ENCODE results near the gene AKAP8L.

AKAP8L gene

DNA sequence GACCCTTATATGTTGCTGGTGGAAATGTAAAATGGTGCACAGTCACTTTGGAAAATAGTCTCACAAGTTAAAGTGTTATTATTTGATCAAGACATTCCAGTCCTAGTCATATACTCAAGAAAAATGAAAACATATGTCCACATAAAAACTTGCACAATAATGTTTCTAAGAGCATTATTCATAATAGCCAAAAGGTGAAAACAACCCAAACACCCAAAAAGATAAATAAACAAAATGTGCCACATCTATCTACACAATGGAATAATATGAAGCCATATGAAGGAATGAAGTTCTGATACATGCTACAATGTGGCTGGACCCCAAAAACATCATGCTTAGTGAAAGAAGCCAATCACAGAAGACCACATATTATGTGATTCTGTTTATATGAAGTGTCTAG, 24.8 kb downstream of the AKAP8L start:
- DNase-seq, result no peak
- Mint-ChIP-seq H3K4me3 (no peak overlapping the region), H3K27ac (no peak overlapping the region), H3K27me3 (ENCODE audit: low read depth, poor library complexity) (no peaks in the 10 kb centered on the region), H3K36me3 (ENCODE audit: low read depth) (peaks cover 73% of the 10 kb centered on the region), H3K9me3 (no peaks in the 10 kb centered on the region), H3K4me1 (no peaks in the 10 kb centered on the region)
- TF ChIP-seq, protein P1, sequence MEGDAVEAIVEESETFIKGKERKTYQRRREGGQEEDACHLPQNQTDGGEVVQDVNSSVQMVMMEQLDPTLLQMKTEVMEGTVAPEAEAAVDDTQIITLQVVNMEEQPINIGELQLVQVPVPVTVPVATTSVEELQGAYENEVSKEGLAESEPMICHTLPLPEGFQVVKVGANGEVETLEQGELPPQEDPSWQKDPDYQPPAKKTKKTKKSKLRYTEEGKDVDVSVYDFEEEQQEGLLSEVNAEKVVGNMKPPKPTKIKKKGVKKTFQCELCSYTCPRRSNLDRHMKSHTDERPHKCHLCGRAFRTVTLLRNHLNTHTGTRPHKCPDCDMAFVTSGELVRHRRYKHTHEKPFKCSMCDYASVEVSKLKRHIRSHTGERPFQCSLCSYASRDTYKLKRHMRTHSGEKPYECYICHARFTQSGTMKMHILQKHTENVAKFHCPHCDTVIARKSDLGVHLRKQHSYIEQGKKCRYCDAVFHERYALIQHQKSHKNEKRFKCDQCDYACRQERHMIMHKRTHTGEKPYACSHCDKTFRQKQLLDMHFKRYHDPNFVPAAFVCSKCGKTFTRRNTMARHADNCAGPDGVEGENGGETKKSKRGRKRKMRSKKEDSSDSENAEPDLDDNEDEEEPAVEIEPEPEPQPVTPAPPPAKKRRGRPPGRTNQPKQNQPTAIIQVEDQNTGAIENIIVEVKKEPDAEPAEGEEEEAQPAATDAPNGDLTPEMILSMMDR (IDR thresholded peaks at IDR 0.05), result no peak

DNA sequence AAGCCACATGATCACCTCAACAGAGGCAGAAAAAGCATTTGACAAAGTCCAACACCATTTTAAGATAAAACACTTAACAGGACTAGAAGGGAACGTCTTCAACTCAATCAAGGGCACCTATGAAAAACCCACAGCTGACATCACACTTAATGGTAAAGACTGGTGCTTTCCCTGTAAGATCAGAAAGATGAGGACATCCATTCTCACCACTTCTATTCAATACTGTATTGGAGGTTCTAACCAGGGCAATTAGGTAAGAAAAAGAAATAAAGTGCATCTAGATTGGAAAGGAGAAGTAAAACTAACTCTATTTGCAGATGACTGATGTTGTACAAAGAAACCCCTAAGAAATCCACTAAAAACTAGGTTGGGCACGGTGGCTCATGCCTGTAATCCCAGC, 28.0 kb downstream of the AKAP8L start:
- TF ChIP-seq, protein P1 (IDR thresholded peaks at IDR 0.05), result no peak
- peaks cover 80% of the 10 kb centered on the region for H3K36me3 Mint-ChIP-seq (ENCODE audit: low read depth)
- no peaks in the 10 kb centered on the region for H3K4me1 Mint-ChIP-seq
- no peak overlapping the region for H3K4me3 Mint-ChIP-seq
- no peaks in the 10 kb centered on the region for H3K9me3 Mint-ChIP-seq
- peak overlapping the region; percentile 48 for H3K27ac Mint-ChIP-seq
- H3K27me3 Mint-ChIP-seq (ENCODE audit: low read depth, poor library complexity), result no peaks in the 10 kb centered on the region
- DNase-seq, result no peak

DNA sequence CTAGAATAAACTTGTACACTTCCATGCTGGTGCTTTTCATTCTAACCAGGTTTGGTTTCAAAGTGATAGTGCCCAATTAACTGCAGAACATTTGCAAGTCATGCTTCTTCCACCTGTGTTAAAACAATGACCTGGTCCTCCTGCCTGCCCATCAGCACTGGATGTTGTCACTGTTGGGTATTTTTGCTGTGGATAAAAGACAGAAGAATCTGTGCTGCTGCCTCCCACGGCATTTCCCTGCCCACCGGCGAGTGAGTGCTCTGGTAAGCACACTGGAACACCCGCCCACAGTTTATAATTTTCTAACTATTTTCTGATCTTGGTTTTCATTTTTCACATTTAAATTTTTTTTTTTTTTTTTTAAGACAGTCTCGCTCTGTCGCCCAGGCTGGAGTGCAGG, 36.9 kb downstream of the AKAP8L start:
- H3K9me3 Mint-ChIP-seq, result no peaks in the 10 kb centered on the region
- no peak for DNase-seq
- H3K27ac Mint-ChIP-seq, result peak overlapping the region; percentile 35
- H3K27me3 Mint-ChIP-seq (ENCODE audit: low read depth, poor library complexity), result peaks cover 3% of the 10 kb centered on the region
- H3K36me3 Mint-ChIP-seq (ENCODE audit: low read depth), result peaks cover 33% of the 10 kb centered on the region
- peaks cover 33% of the 10 kb centered on the region for H3K4me1 Mint-ChIP-seq
- TF ChIP-seq, protein P1 (IDR thresholded peaks at IDR 0.05), result no peak
- H3K4me3 Mint-ChIP-seq, result peak overlapping the region; percentile 89

DNA sequence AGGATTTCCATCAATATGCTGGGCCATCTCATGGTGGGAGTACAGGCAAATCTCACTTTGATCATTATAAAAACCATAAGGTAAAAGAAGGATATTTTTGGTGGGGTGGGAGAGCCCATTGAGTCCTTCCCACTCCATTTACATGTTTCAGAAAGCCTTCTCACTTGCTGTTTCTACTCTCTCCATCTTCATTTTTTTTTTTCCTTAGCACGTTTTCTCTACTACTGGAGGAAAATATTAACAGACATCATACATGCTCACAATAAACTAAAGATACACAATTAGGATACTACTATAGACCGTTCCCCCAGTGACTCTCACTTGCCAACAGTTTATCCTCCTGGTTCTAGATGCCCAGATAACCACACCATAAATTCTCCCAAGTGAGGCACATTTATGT, 37.4 kb downstream of the AKAP8L start:
- H3K4me3 Mint-ChIP-seq, result peak overlapping the region; percentile 89
- H3K36me3 Mint-ChIP-seq (ENCODE audit: low read depth), result peaks cover 29% of the 10 kb centered on the region
- peaks cover 38% of the 10 kb centered on the region for H3K4me1 Mint-ChIP-seq
- H3K27me3 Mint-ChIP-seq (ENCODE audit: low read depth, poor library complexity), result peaks cover 3% of the 10 kb centered on the region
- no peaks in the 10 kb centered on the region for H3K9me3 Mint-ChIP-seq
- TF ChIP-seq, protein P1 (IDR thresholded peaks at IDR 0.05), result no peak
- DNase-seq, result no peak
- H3K27ac Mint-ChIP-seq, result peak overlapping the region; percentile 35

DNA sequence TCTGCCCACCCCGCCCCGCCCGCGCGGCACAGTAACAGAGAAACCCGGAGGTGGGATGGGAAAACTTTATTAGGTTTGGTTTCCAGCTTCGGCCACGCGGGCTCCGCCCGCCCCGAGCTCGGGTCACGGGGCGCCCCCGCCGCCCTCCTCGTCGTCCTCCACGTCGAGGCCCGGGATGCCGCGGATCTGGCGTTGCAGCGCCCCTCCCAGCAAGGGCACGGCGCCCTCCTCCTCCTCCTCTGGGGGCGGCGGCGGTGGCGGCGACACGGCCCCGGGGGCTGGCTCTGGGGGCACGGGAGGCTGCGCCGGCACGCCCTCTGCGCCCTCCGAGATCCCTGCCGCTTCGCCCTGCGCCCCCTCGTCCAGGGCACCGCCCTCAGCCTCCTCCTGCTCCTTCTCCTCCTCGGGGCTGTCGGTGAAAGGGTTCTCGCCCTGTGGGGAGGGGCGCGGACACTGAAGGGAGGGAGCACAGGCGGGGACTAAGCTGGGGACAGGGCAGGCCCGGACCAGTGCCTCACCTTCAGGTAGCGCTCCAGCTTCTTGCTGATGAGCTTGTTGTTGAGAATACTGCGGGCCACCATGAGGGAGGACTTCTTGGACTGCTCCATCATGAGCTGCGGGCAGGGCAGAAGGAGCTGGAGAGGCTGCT, 38.7 kb downstream of the AKAP8L start:
- no peaks in the 10 kb centered on the region for H3K9me3 Mint-ChIP-seq
- peaks cover 23% of the 10 kb centered on the region for H3K36me3 Mint-ChIP-seq (ENCODE audit: low read depth)
- peaks cover 3% of the 10 kb centered on the region for H3K27me3 Mint-ChIP-seq (ENCODE audit: low read depth, poor library complexity)
- H3K4me1 Mint-ChIP-seq, result peaks cover 42% of the 10 kb centered on the region
- TF ChIP-seq, protein P1 (IDR thresholded peaks at IDR 0.05), result no peak
- no peak for DNase-seq
- H3K27ac Mint-ChIP-seq, result peak overlapping the region; percentile 59
- peak overlapping the region; percentile 89 for H3K4me3 Mint-ChIP-seq
